HG03196 (cell line): Measurements from ENCODE around the gene FBXW10.
"Not testable (repeated sequence)": the region's sequence is repeated elsewhere in the genome, so short reads cannot be mapped to it uniquely, and the experiment has no call there.

ENCODE experiments used
- ATAC-seq: cut with Tn5 transposase; IDR thresholded peaks from one replicate; pipeline ENCODE4 v1.9.1; 2021; ENCODE audit not compliant: unreplicated experiment

Gene FBXW10

GRCh38 chr17:18747501-18747900 is 3.6 kb downstream of the FBXW10 start:
- ATAC-seq = not testable (repeated sequence)

GRCh38 chr17:18750242-18750641 is 6.4 kb downstream of the FBXW10 start:
- not testable (repeated sequence) for ATAC-seq

- ATAC-seq = not testable (repeated sequence)
Observed at GRCh38 chr17:18753829-18754409, 10.1 kb downstream of the FBXW10 start.

- not testable (repeated sequence) for ATAC-seq
Observed at GRCh38 chr17:18755969-18756368, 12.1 kb downstream of the FBXW10 start.

- not testable (repeated sequence) for ATAC-seq
Observed at GRCh38 chr17:18757368-18758044, 13.7 kb downstream of the FBXW10 start.

- ATAC-seq = not testable (repeated sequence)
Observed at GRCh38 chr17:18758344-18758743, 14.5 kb downstream of the FBXW10 start.

- not testable (repeated sequence) for ATAC-seq
Observed at GRCh38 chr17:18760221-18760620, 16.4 kb downstream of the FBXW10 start.

- ATAC-seq = not testable (repeated sequence)
Observed at GRCh38 chr17:18770572-18770971, 26.7 kb downstream of the FBXW10 start.

GRCh38 chr17:18771066-18771465 is 27.2 kb downstream of the FBXW10 start:
- ATAC-seq = not testable (repeated sequence)

GRCh38 chr17:18772471-18772870 is 28.6 kb downstream of the FBXW10 start:
- no peak for ATAC-seq

GRCh38 chr17:18780991-18781718 is 37.3 kb downstream of the FBXW10 start, which contains the start of gene TVP23B:
TSS of gene TVP23B (plus strand) at chr17:18781183. CDS start at chr17:18781294, 111 bp downstream.
- ATAC-seq = peak; percentile 97

- ATAC-seq = not testable (repeated sequence)
Observed at GRCh38 chr17:18781805-18782204, 38.0 kb downstream of the FBXW10 start.

GRCh38 chr17:18785933-18786332 is 42.1 kb downstream of the FBXW10 start:
- ATAC-seq = not testable (repeated sequence)

GRCh38 chr17:18786890-18787289 is 43.0 kb downstream of the FBXW10 start:
- ATAC-seq = not testable (repeated sequence)

- not testable (repeated sequence) for ATAC-seq
Observed at GRCh38 chr17:18791402-18791801, 47.5 kb downstream of the FBXW10 start.

- ATAC-seq = not testable (repeated sequence)
Observed at GRCh38 chr17:18794841-18795240, 51.0 kb downstream of the FBXW10 start.

- ATAC-seq = not testable (repeated sequence)
Observed at GRCh38 chr17:18796887-18797286, 53.0 kb downstream of the FBXW10 start.

GRCh38 chr17:18803458-18804245 is 59.8 kb downstream of the FBXW10 start:
- ATAC-seq = not testable (repeated sequence)

GRCh38 chr17:18815924-18816323 is 72.1 kb downstream of the FBXW10 start:
- not testable (repeated sequence) for ATAC-seq

- not testable (repeated sequence) for ATAC-seq
Observed at GRCh38 chr17:18816489-18817371, 72.9 kb downstream of the FBXW10 start.
